ENCODE results near the gene RPS6KL1. TPM values are rescaled to one million over a fixed set of nuclear protein-coding genes. Genes with fewer than 3 reads are reported as not detected.

RPS6KL1 gene
- total RNA-seq, 1 donor from 2014 or later, result 0.97 TPM

DNA sequence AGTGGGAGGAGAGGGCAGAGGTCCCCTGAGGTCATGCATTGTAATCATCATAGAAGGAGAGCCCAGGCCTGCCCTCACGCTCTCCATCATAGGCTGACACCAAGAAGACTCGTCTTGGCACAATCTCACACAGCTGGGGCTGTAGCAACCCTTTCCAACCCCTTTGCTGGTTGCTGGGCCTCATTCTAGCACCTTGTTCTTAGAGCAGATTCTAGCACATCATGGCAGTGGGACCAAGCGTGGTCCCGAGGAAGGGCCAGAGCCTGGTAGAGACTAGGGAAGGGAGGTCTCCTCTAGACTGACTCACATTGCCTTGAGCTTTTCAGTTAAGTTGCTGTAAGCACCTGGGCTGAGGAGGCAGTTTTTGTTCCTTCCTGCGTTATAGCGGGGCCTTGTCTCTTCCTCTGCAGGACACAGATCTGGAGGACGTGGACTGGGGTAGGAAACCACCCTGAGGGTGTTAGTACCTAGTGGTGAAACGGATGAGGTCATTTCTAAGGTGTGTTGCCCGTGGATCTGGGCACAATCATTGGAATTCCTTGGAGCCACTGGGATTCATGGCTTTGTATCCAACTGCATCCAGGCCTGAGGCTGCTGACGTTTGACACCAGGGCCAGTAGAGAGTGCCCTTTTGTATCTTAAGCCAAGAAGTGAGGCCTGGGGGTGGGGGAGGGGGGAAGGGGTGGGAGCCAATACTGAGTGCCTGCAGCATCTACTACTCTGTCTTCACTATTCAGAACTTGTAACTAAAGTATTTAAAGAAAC lies 19.9 kb downstream of the RPS6KL1 start:
- TF ChIP-seq, protein P1, sequence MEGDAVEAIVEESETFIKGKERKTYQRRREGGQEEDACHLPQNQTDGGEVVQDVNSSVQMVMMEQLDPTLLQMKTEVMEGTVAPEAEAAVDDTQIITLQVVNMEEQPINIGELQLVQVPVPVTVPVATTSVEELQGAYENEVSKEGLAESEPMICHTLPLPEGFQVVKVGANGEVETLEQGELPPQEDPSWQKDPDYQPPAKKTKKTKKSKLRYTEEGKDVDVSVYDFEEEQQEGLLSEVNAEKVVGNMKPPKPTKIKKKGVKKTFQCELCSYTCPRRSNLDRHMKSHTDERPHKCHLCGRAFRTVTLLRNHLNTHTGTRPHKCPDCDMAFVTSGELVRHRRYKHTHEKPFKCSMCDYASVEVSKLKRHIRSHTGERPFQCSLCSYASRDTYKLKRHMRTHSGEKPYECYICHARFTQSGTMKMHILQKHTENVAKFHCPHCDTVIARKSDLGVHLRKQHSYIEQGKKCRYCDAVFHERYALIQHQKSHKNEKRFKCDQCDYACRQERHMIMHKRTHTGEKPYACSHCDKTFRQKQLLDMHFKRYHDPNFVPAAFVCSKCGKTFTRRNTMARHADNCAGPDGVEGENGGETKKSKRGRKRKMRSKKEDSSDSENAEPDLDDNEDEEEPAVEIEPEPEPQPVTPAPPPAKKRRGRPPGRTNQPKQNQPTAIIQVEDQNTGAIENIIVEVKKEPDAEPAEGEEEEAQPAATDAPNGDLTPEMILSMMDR (IDR thresholded peaks at IDR 0.05), result no peak
- Mint-ChIP-seq H3K27ac (ENCODE audit: unreplicated experiment) (no peak overlapping the region), H3K4me1 (ENCODE audit: unreplicated experiment) (peaks cover 15% of the 10 kb centered on the region), H3K27me3 (ENCODE audit: unreplicated experiment) (no peaks in the 10 kb centered on the region), H3K4me3 (ENCODE audit: unreplicated experiment) (no peak overlapping the region), H3K9me3 (ENCODE audit: unreplicated experiment) (no peaks in the 10 kb centered on the region), H3K36me3 (ENCODE audit: unreplicated experiment) (peaks cover 43% of the 10 kb centered on the region)
- no peak for DNase-seq (ENCODE audit: extremely low spot score, unreplicated experiment)

DNA sequence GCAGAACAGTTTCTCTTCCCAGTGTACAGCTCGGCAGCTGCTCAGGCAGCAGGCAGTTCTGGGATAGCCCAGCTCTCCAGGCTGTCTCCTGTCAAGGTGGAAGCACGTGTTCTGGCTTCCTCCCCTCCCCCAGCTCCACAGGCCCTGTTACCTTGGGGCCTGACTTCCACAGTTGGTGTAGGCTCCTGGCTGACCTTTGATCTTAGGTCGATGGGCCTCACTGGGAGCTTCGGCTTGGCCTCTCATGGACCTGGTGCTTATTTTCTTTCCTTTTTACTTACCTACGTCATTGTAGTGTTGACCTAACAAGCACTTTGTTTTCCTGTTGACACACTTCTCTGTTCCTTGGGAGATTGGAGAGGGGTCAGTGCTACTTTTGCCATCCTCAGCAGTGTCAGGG lies 24.4 kb downstream of the RPS6KL1 start:
- H3K4me1 Mint-ChIP-seq (ENCODE audit: unreplicated experiment), result no peaks in the 10 kb centered on the region
- H3K9me3 Mint-ChIP-seq (ENCODE audit: unreplicated experiment), result no peaks in the 10 kb centered on the region
- H3K4me3 Mint-ChIP-seq (ENCODE audit: unreplicated experiment), result no peak overlapping the region
- TF ChIP-seq, protein P1 (IDR thresholded peaks at IDR 0.05), result no peak
- no peak for DNase-seq (ENCODE audit: extremely low spot score, unreplicated experiment)
- no peak overlapping the region for H3K27ac Mint-ChIP-seq (ENCODE audit: unreplicated experiment)
- peaks cover 75% of the 10 kb centered on the region for H3K36me3 Mint-ChIP-seq (ENCODE audit: unreplicated experiment)
- H3K27me3 Mint-ChIP-seq (ENCODE audit: unreplicated experiment), result no peaks in the 10 kb centered on the region

DNA sequence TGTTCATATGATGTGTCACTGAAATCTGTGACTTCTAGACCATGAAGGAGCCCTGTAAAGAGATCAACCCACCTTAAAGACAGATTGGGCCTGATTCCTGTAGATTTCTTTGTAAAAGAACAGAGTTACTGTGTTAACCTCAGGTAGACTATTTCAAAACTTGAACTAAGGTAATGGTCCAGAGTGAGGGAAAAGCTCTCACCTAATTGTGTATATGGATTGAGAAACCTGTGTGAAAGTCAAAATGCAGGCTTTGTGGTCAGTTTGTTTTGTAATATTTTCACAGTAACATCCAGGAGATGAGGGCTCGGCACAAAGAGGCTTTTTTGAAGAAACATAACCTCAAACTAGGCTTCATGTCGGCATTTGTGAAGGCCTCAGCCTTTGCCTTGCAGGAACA lies 25.0 kb downstream of the RPS6KL1 start:
- Mint-ChIP-seq H3K27ac (ENCODE audit: unreplicated experiment) (no peak overlapping the region), H3K36me3 (ENCODE audit: unreplicated experiment) (peaks cover 75% of the 10 kb centered on the region), H3K4me1 (ENCODE audit: unreplicated experiment) (no peaks in the 10 kb centered on the region), H3K4me3 (ENCODE audit: unreplicated experiment) (no peak overlapping the region), H3K27me3 (ENCODE audit: unreplicated experiment) (no peaks in the 10 kb centered on the region), H3K9me3 (ENCODE audit: unreplicated experiment) (no peaks in the 10 kb centered on the region)
- no peak for DNase-seq (ENCODE audit: extremely low spot score, unreplicated experiment)
- TF ChIP-seq, protein P1 (IDR thresholded peaks at IDR 0.05), result no peak

- TF ChIP-seq, protein P1 (IDR thresholded peaks at IDR 0.05), result no peak
- DNase-seq (ENCODE audit: extremely low spot score, unreplicated experiment), result no peak
- H3K4me3 Mint-ChIP-seq (ENCODE audit: unreplicated experiment), result no peak overlapping the region
- H3K4me1 Mint-ChIP-seq (ENCODE audit: unreplicated experiment), result no peaks in the 10 kb centered on the region
- H3K36me3 Mint-ChIP-seq (ENCODE audit: unreplicated experiment), result peaks cover 70% of the 10 kb centered on the region
- no peaks in the 10 kb centered on the region for H3K27me3 Mint-ChIP-seq (ENCODE audit: unreplicated experiment)
- H3K9me3 Mint-ChIP-seq (ENCODE audit: unreplicated experiment), result no peaks in the 10 kb centered on the region
- H3K27ac Mint-ChIP-seq (ENCODE audit: unreplicated experiment), result no peak overlapping the region
Observed at GRCh38 chr14:74897642-74898041, 25.4 kb downstream of the RPS6KL1 start.

GRCh38 chr14:74896400-74896799 lies 26.7 kb downstream of the RPS6KL1 start:
- Mint-ChIP-seq H3K27me3 (ENCODE audit: unreplicated experiment) (no peaks in the 10 kb centered on the region), H3K36me3 (ENCODE audit: unreplicated experiment) (peaks cover 62% of the 10 kb centered on the region)

More at GRCh38 chr14:74896400-74896799, 26.7 kb downstream of the RPS6KL1 start:
- DNase-seq (ENCODE audit: extremely low spot score, unreplicated experiment), result no peak
- Mint-ChIP-seq H3K27ac (ENCODE audit: unreplicated experiment) (peak overlapping the region; percentile 1), H3K4me1 (ENCODE audit: unreplicated experiment) (peaks cover 6% of the 10 kb centered on the region), H3K4me3 (ENCODE audit: unreplicated experiment) (no peak overlapping the region), H3K9me3 (ENCODE audit: unreplicated experiment) (no peaks in the 10 kb centered on the region)
- TF ChIP-seq, protein P1 (IDR thresholded peaks at IDR 0.05), result no peak
